ENCODE data around the gene ZNF423. TPM values are rescaled to one million over a fixed set of nuclear protein-coding genes. Genes with fewer than 3 reads are reported as not detected.

Gene ZNF423
- total RNA-seq, 1 donor from 2014 or later = 19.8 TPM

- no peak for TF ChIP-seq CTCF (IDR thresholded peaks at IDR 0.05; ENCODE audit: unreplicated experiment)
- peaks cover 22% of the 10 kb centered on the region for H3K4me1 Mint-ChIP-seq
Measured at GRCh38 chr16:49636608-49637007, 219.3 kb downstream of the ZNF423 start.

GRCh38 chr16:49635591-49636581 is 220.0 kb downstream of the ZNF423 start:
- Mint-ChIP-seq H3K4me3 (no peak overlapping the region), H3K27me3 (ENCODE audit: low read depth) (no peaks in the 10 kb centered on the region), H3K27ac (no peak overlapping the region), H3K4me1 (peaks cover 21% of the 10 kb centered on the region), H3K36me3 (peaks cover 22% of the 10 kb centered on the region), H3K9me3 (no peaks in the 10 kb centered on the region)
- no peak for DNase-seq (ENCODE audit: low spot score in 2 of 2, unreplicated experiment in 2 of 2)
- no peak for TF ChIP-seq CTCF (IDR thresholded peaks at IDR 0.05; ENCODE audit: unreplicated experiment)

More at GRCh38 chr16:49636608-49637007, 219.3 kb downstream of the ZNF423 start:
- Mint-ChIP-seq H3K9me3 (no peaks in the 10 kb centered on the region), H3K27ac (no peak overlapping the region), H3K36me3 (peaks cover 22% of the 10 kb centered on the region), H3K4me3 (no peak overlapping the region), H3K27me3 (ENCODE audit: low read depth) (no peaks in the 10 kb centered on the region)
- DNase-seq (ENCODE audit: low spot score in 2 of 2, unreplicated experiment in 2 of 2) = no peak

DNA sequence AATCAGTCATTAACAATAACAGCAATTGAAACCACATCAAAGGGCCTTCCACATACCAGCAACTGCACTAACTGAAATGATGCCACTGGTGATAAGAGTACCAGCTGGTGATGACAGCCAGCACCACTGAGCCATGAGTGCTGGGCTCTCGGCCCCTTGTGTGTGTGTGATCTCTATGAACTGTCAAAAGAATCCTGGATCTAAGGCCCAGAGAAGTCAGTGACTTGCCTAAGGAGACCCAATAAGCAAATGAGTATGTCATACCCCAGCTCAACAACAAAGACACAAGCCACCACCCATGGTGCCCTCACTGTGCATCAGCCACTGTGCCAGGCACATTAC is 220.9 kb downstream of the ZNF423 start:
- Mint-ChIP-seq H3K9me3 (no peaks in the 10 kb centered on the region), H3K36me3 (peaks cover 22% of the 10 kb centered on the region), H3K27me3 (ENCODE audit: low read depth) (no peaks in the 10 kb centered on the region), H3K4me1 (peaks cover 19% of the 10 kb centered on the region), H3K4me3 (no peak overlapping the region), H3K27ac (no peak overlapping the region)
- TF ChIP-seq CTCF (IDR thresholded peaks at IDR 0.05; ENCODE audit: unreplicated experiment) = no peak
- no peak for DNase-seq (ENCODE audit: low spot score in 2 of 2, unreplicated experiment in 2 of 2)

GRCh38 chr16:49634235-49635008 is 221.5 kb downstream of the ZNF423 start:
- H3K27ac Mint-ChIP-seq = no peak overlapping the region
- H3K36me3 Mint-ChIP-seq = peaks cover 22% of the 10 kb centered on the region
- TF ChIP-seq CTCF (IDR thresholded peaks at IDR 0.05; ENCODE audit: unreplicated experiment) = no peak
- DNase-seq (ENCODE audit: low spot score in 2 of 2, unreplicated experiment in 2 of 2) = no peak
- no peak overlapping the region for H3K4me3 Mint-ChIP-seq
- no peaks in the 10 kb centered on the region for H3K9me3 Mint-ChIP-seq
- H3K4me1 Mint-ChIP-seq = peaks cover 13% of the 10 kb centered on the region
- no peaks in the 10 kb centered on the region for H3K27me3 Mint-ChIP-seq (ENCODE audit: low read depth)

DNA sequence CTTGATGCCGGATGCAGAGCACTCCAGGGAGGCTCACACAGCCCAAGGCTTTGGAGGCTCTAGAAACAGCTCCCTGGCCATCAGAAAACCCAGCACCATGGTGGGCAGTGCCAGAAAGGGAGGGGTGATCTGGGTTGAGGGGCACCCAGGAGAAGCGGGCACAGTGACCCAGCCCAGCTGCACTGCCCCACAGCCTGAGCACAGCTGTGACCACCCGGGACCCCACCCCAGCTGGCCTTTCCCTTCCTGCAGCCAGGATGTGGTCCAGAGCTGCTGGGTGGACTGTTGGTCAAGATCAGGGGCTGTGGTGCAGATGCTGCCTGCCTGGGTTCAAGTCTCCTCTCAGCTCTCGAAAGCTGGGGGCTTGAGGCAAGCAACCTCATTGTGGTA is 223.1 kb downstream of the ZNF423 start:
- Mint-ChIP-seq H3K4me1 (peaks cover 8% of the 10 kb centered on the region), H3K9me3 (no peaks in the 10 kb centered on the region), H3K4me3 (no peak overlapping the region), H3K36me3 (peaks cover 15% of the 10 kb centered on the region), H3K27ac (no peak overlapping the region), H3K27me3 (ENCODE audit: low read depth) (no peaks in the 10 kb centered on the region)
- no peak for DNase-seq (ENCODE audit: low spot score in 2 of 2, unreplicated experiment in 2 of 2)
- no peak for TF ChIP-seq CTCF (IDR thresholded peaks at IDR 0.05; ENCODE audit: unreplicated experiment)
